Amniotic epithelial cell (primary cell): ENCODE measurements around the gene GAB1.

ENCODE experiments used
- DNase-seq: peaks from one replicate; pipeline ENCODE4 v3.0.0-alpha.2; 2010; ENCODE audit warnings: low read depth

Gene GAB1

DNA sequence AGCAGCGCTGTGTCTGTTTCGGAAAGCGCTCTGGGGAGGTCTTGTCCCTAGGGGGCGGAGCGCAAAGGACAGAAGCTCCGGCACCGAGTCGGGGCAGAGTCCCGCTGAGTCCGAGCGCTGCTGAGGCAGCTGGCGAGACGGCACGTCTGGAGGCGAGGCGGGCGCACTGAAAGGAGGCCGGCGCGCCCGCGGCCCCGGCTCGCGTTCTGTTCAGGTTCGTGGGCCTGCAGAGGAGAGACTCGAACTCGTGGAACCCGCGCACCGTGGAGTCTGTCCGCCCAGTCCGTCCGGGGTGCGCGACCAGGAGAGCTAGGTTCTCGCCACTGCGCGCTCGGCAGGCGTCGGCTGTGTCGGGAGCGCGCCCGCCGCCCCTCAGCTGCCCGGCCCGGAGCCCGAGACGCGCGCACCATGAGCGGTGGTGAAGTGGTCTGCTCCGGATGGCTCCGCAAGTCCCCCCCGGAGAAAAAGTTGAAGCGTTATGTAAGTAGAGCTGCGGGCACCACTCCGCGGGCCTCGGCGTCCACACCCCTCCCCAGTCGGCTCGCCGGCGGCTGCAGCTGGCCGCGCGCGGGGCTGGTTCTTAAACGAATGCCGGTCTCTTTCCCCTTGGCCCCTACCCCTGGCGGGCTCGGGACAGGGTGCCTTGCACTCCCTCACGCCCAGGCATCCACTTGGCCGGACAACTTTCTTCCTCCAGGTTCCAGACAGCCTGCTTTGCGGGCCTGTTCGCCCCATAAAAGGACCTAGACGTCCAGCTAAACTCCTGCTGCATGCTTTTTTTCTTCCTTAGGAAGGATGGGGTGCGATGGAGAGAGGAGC is at the start of gene GAB1:
Gene GAB1 (plus strand): TSS at position 96 of the 819 bp plus-strand sequence. CDS start 313 bp downstream, at position 409.
- DNase-seq: peak; percentile 62

- no peak for DNase-seq
Observed at GRCh38 chr4:143287572-143287923, 49.1 kb upstream of the GAB1 start.

- DNase-seq: no peak
Observed at GRCh38 chr4:143288171-143288570, 48.5 kb upstream of the GAB1 start.

GRCh38 chr4:143289370-143289769 is 47.3 kb upstream of the GAB1 start:
- DNase-seq: no peak

- DNase-seq: no peak
Observed at GRCh38 chr4:143291314-143291713, 45.4 kb upstream of the GAB1 start.

- DNase-seq: no peak
Observed at GRCh38 chr4:143292858-143293257, 43.8 kb upstream of the GAB1 start.

- no peak for DNase-seq
Observed at GRCh38 chr4:143294310-143294709, 42.4 kb upstream of the GAB1 start.

- no peak for DNase-seq
Observed at GRCh38 chr4:143294710-143295275, 41.9 kb upstream of the GAB1 start.

DNA sequence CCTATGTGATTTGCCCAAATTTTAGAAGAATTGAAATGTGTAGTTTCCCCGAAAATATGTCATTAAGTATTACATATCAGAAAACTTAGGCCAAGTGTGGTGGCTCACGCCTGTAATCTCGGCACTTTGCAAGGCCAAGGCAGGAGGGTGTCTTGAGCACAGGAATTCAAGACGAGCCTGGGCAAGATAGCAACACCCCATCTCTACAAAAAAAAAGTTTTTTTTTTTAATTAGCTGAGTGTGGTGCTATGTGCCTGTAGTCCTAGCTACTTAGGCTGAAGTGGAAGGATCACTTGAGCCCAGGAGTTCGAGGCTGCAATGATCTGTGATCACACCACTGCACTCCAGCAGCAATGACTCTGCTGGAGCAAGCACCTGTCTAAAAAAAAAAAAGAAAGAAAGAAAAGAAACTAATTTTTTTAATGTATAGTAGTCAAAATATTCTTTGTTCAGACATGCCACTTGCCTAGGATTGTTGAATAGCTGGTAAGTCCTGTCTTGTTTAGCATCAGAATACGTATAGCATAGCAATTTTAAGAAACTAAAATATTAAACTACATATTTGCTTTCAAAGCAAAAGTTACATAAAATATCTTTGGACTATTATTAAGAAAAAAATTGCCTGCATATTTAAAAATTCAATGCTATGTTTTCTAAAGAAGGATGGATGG is 40.1 kb upstream of the GAB1 start:
- no peak for DNase-seq

GRCh38 chr4:143300860-143301259 is 35.8 kb upstream of the GAB1 start:
- no peak for DNase-seq

DNA sequence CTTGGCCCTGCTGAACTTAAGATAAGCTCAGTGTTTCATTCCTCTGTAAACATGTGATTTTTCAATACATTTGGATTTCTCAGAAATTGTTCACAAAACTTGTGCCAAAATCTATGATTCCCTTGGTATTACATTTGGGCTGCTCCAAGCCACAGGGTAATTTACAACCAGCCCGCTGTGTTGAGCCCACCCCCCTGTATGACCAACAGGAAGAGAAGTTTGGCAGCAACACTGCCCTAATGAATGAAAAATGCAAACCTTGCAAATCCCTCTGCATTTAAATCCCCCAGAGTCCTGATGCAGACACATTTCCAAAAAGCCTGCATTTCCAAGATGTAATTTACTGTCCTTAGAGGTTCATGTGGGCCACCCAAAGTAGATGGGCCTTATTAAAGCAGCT is 34.1 kb upstream of the GAB1 start:
- no peak for DNase-seq

DNA sequence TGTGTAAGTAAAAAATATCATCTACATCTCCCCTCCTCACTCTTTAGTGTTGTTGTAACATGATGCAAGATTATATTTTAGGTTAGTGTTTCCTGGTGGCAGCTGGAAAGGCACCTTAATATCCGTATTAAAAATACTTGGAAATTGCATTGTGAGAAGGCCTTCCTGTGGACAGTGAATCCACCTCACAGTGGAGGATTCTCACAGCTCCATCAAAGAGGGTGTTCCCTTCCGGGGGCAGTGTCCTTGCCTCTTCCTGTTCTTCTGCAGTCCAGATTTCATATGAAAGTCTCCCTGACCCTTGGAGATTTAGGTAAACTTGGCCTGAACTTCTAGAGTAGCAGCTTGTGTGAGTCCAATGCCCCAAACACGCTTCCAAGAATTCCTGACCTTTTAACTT is 29.9 kb upstream of the GAB1 start:
- no peak for DNase-seq

DNA sequence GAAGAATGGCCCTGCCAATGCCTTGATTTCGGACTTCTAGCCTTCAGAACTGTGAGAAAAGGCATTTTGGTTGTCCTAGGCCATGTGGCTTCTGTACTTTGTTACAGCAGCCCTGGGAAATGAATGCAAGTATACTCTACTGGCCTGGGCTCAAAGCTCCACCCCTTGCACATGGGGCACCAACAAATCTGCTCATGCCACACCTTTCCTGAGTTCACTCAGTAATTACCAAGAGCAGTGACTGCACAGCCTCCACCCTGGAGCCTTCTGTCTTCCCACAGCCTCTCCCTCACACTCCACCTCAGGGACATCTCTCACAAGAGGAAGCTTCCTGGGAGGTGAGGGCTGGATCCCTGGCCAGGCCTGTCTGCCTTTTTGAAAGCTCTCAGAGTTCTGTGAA is 29.1 kb upstream of the GAB1 start:
- no peak for DNase-seq

DNA sequence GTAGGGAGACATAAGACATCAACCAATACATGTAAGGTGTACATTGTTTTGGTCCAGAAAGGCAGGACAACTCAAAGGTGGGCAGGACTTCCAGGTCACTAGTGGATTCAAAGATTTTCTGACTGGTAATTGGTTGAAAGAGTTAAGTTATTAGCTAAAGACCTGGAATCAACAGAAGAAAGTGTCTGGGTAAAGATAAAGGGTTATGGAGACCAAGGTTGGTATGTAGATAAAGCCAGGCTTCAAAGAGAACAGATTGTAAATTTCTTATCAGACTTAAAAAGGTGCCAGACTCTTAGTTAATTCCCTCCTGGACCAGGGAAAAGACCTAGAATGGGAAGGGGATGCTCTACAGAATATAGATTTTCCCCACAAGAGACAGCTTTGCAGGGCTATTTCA is 28.3 kb upstream of the GAB1 start:
- DNase-seq: no peak

- no peak for DNase-seq
Observed at GRCh38 chr4:143311924-143312323, 24.8 kb upstream of the GAB1 start.

- DNase-seq: no peak
Observed at GRCh38 chr4:143313521-143313920, 23.2 kb upstream of the GAB1 start.

DNA sequence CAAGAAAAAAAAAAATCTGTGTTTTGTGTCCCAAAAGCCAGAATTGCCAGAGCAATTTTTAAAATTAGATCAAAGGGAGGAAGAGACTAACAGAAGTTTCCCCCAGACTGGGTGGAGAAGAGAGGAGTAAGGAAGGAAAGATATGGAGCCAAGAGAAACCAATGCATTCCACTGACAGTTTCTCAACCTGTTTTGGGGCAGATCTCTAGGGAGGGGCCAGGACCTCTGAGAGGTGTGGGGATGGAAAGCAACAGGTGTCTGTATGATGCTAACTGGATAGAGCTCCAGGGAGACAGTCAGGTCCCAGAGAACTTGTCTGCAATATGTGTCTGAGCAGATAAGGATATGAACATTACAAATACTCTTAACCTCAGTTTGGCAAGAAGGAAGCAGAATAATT is 22.7 kb upstream of the GAB1 start:
- no peak for DNase-seq

GRCh38 chr4:143320113-143320512 is 16.6 kb upstream of the GAB1 start:
- DNase-seq: no peak

DNA sequence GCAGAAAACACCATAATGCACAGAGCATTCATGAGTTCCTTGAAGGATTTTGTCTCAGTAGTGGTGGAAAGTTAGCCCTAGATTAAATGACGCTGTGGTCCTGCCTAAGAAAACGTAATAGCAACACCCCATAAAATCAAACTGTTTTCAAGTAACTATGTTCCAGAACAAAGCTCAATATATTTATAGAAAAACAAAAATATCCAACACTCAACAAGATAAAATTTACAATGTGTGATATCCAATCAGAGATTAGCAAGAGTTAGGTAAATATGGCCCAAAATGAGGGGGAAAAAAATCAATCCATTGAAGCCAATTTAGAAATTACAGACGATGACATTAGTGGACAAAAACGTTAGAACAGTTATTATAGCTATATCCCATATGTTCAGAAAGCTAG is 9.9 kb upstream of the GAB1 start:
- DNase-seq: no peak

GRCh38 chr4:143329985-143330384 is 6.7 kb upstream of the GAB1 start:
- no peak for DNase-seq

DNA sequence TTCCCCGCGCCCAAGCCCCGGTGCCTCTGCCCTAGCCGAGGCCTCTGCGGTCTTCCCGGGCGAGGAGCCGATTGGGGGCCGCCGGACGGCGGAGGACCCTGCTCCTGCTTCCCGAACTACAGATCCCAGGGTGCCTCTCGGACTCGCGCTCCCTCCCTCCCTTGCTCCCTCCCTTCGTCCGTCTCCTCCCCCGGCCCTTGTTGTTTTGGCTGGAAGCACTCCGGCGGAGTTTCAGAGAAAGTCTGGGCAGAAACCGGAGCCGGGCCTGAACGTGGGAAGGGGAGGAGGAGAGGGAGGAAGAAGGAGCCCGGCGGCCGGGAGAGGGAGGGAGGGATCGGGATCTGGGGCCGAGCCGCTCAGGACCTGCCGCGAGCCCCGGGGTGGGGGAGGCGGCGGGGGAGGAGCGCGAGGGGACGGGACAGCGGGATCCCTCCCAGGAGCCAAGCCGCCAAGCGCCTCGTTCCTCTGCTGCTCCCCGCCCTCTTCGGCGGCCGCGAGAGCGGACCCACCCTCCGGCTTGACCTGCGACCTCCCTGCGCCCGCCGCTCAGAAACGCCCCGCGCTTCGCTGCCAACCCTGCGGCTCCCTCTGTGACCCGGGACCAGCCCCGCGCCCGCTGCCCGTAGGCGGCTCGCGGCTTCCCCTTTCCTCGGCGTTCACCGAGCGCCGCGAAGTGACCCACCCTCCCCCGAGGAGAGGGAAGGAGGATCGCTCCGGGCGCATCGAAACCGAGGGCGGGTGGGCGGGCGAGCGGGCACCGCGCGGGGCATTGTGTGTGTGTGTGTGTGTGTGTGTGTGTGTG is 496 bp upstream of the GAB1 start:
- peak; percentile 89 for DNase-seq

- DNase-seq: no peak
Observed at GRCh38 chr4:143337600-143338287, 1.1 kb downstream of the GAB1 start.
